K562 (cell line): ENCODE data around the gene ZSWIM8. TPM values are rescaled to one million over a fixed set of nuclear protein-coding genes. Genes with fewer than 3 reads are reported as not detected.

ENCODE experiments used
- ATAC-seq: fragments of 200-7000 bp; cut with Tn5 transposase; 3 replicates; pipeline ENCODE4 v1.9.1; 2020; ENCODE audit warnings: moderate library complexity
- BruUV-seq: library from RNA; stranded (reverse); fragments of 400-500 nt; replicated peaks from 2 replicates; lab custom pipeline; 2021; lab: Mats Ljungman, UMichigan
- CTCF ChIA-PET: fragments of 300-600 bp; formaldehyde crosslinking; extraction: SDS; loops from one replicate; lab custom pipeline; 2021; ENCODE audit warnings: low intra/inter-chr PET ratio; lab: Yijun Ruan, JAX
- POLR2A ChIA-PET: fragments of 300-600, 350-650 bp; sonication (Branson Sonifier 250); formaldehyde crosslinking; extraction: SDS; loops from one replicate; lab custom pipeline; 2021; ENCODE audit warnings: antibody characterized with exemption, inconsistent platforms; lab: Yijun Ruan, JAX
- DNase-seq, 4 experiments: peaks; one replicate each; pipeline versions ENCODE4 v3.0.0 to v3.0.0-alpha.2; 2011 to 2018; ENCODE audit warnings: low spot score in 3 of 4, mixed read lengths in 3 of 4; ENCODE audit errors: extremely low read depth in 1 of 4
- FAIRE-seq: peaks from 2 replicates; lab custom pipeline; 2011; peaks lifted over from hg19 to GRCh38; lab: Jason Lieb, UNC
- H2AFZ ChIP-seq: 2 replicates; pipeline ENCODE4 v1.6.0; 2011; ENCODE audit warnings: low read depth, low read length, control low read depth, inconsistent platforms
- H3K27ac ChIP-seq: fragments of 200-600 bp; 3 replicates; pipeline ENCODE4 v1.8.0; 2011; ENCODE audit warnings: low read depth, mild to moderate bottlenecking, control low read depth, inconsistent platforms, low read length, moderate library complexity, mixed read lengths; ENCODE audit errors: extremely low read depth
- H3K27me3 ChIP-seq, 2 experiments: fragments of 300-600 bp in 1 of 2; 2 replicates in 1 of 2; 3 replicates in 1 of 2; pipeline versions ENCODE4 v1.6.0 to v1.8.0; 2011; ENCODE audit warnings: inconsistent platforms in 2 of 2, low read length in 2 of 2, mild to moderate bottlenecking in 1 of 2, mixed read lengths in 1 of 2, moderate library complexity in 1 of 2; ENCODE audit not compliant: control insufficient read depth in 2 of 2, insufficient read depth in 2 of 2
- H3K36me3 ChIP-seq: fragments of 300-600 bp; 3 replicates; pipeline ENCODE4 v1.8.0; 2011; ENCODE audit warnings: mild to moderate bottlenecking, low read length, inconsistent platforms; ENCODE audit not compliant: control insufficient read depth, insufficient read depth
- H3K4me1 ChIP-seq, 2 experiments: fragments of 200-600 bp in 1 of 2; replicated peaks in 1 of 2; 2 replicates in 1 of 2; 3 replicates in 1 of 2; pipeline versions ENCODE4 v1.5.1 to v1.8.0; 2011; ENCODE audit warnings: inconsistent platforms in 2 of 2, low read length in 2 of 2, mild to moderate bottlenecking in 1 of 2, mixed read lengths in 1 of 2, moderate library complexity in 1 of 2; ENCODE audit not compliant: control insufficient read depth in 2 of 2, insufficient read depth in 2 of 2
- H3K4me2 ChIP-seq: 2 replicates; pipeline ENCODE4 v1.6.1; 2011; ENCODE audit warnings: low read length, control low read depth, inconsistent platforms, mixed read lengths; ENCODE audit not compliant: insufficient read depth
- H3K4me3 ChIP-seq: fragments of 200-600 bp; sonication (generic), shearing (Covaris generic); 2 replicates; pipeline ENCODE4 v1.5.1; 2016; ENCODE audit warnings: control low read depth, inconsistent platforms
- H3K79me2 ChIP-seq: fragments of 200-600 bp; 3 replicates; pipeline ENCODE4 v1.8.0; 2011; ENCODE audit warnings: low read length, inconsistent platforms; ENCODE audit not compliant: control insufficient read depth, insufficient read depth
- H3K9ac ChIP-seq, 2 experiments: 2 replicates each; pipeline versions ENCODE4 v1.6.0 to v1.6.1; 2011; ENCODE audit warnings: low read depth in 2 of 2, low read length in 2 of 2, control low read depth in 1 of 2, inconsistent platforms in 1 of 2, mild to moderate bottlenecking in 1 of 2, mixed read lengths in 1 of 2; ENCODE audit not compliant: insufficient read depth in 1 of 2
- H3K9me1 ChIP-seq: one replicate; pipeline ENCODE4 v1.6.0; 2011; ENCODE audit warnings: inconsistent platforms, mild to moderate bottlenecking, low read length, moderate library complexity; ENCODE audit not compliant: control insufficient read depth, insufficient read depth
- H3K9me3 ChIP-seq: replicated peaks from 2 replicates; pipeline ENCODE4 v1.5.1; 2011; ENCODE audit warnings: low read depth, low read length, inconsistent platforms; ENCODE audit not compliant: control insufficient read depth, insufficient read depth
- H4K20me1 ChIP-seq: replicated peaks from 2 replicates; pipeline ENCODE4 v1.6.1; 2011; ENCODE audit warnings: low read length, inconsistent platforms, mixed read lengths; ENCODE audit not compliant: control insufficient read depth, insufficient read depth
- ATF1 ChIP-seq, 2 experiments: fragments of 450-650 bp in 1 of 2; IDR thresholded peaks; 2 replicates each; pipeline ENCODE4 v1.6.1; 2016; ENCODE audit warnings: missing compliant biosample characterization in 1 of 2, missing genetic modification characterization in 1 of 2
- BACH1 ChIP-seq: fragments of 200-800 bp; sonication (Bioruptor generic); IDR thresholded peaks from 2 replicates; pipeline ENCODE4 v1.6.1; 2016; ENCODE audit warnings: missing genetic modification characterization, missing compliant biosample characterization
- BRD9 ChIP-seq: fragments of 450-650 bp; IDR thresholded peaks from 2 replicates; pipeline ENCODE4 v1.6.1; 2018; ENCODE audit warnings: low read depth; ENCODE audit not compliant: partially characterized antibody
- DPF2 ChIP-seq: fragments of 450-650 bp; IDR thresholded peaks from 2 replicates; pipeline ENCODE4 v1.6.1; 2016
- EWSR1 ChIP-seq: fragments of 450-650 bp; IDR thresholded peaks from 2 replicates; pipeline ENCODE4 v1.6.1; 2018; ENCODE audit warnings: borderline replicate concordance, mild to moderate bottlenecking, low read depth, moderate library complexity; ENCODE audit not compliant: partially characterized antibody
- ILF3 ChIP-seq: fragments of 450-650 bp; IDR thresholded peaks from 2 replicates; pipeline ENCODE4 v1.6.1; 2018; ENCODE audit warnings: antibody characterized with exemption, mild to moderate bottlenecking, moderate library complexity, borderline replicate concordance
- IRF1 ChIP-seq: sonication (generic); formaldehyde crosslinking; IDR thresholded peaks from 2 replicates; pipeline ENCODE4 v1.8.0; 2022; ENCODE audit warnings: missing genetic modification reagents, mild to moderate bottlenecking, borderline replicate concordance
- POLR3G ChIP-seq: IDR thresholded peaks from 2 replicates; pipeline ENCODE4 v1.6.1; 2011; ENCODE audit not compliant: insufficient read length, insufficient replicate concordance; ENCODE audit errors: extremely low read depth
- PTRF ChIP-seq: fragments of 450-650 bp; IDR thresholded peaks from 2 replicates; pipeline ENCODE4 v1.6.1; 2016; ENCODE audit warnings: mild to moderate bottlenecking, missing genetic modification characterization, missing compliant biosample characterization
- THAP7 ChIP-seq: fragments of 250-450 bp; sonication (Bioruptor Pico); IDR thresholded peaks from 2 replicates; pipeline ENCODE4 v1.5.0; 2021
- TSC22D4 ChIP-seq: fragments of 450-650 bp; IDR thresholded peaks from 2 replicates; pipeline ENCODE4 v1.6.1; 2016; ENCODE audit warnings: missing genetic modification characterization, missing biosample characterization, control low read depth
- ZNF217 ChIP-seq: sonication (generic); formaldehyde crosslinking; IDR thresholded peaks from 2 replicates; pipeline ENCODE4 v1.8.0; 2022; ENCODE audit warnings: mild to moderate bottlenecking, missing genetic modification reagents
- ZNF445 ChIP-seq: fragments of 250-450 bp; sonication (Bioruptor Pico); IDR thresholded peaks from 2 replicates; pipeline ENCODE4 v1.4.0; 2020; ENCODE audit warnings: low read depth, mild to moderate bottlenecking, moderate library complexity
- ZNF707 ChIP-seq: fragments of 250-450 bp; sonication (Bioruptor Pico); conservative IDR thresholded peaks from 2 replicates; pipeline ENCODE4 v1.8.0; 2022; ENCODE audit warnings: inconsistent platforms, mild to moderate bottlenecking, moderate library complexity
- WGBS: fragments of 100-300 bp; shearing (Covaris generic); methylation state at CpG from one replicate; pipeline ENCODE4 v1.1.6; 2016; ENCODE audit warnings: low coverage, mixed read lengths; ENCODE audit not compliant: insufficient coverage; ENCODE audit errors: missing lambda C conversion rate; 5-methylcytosine and 5-hydroxymethylcytosine counted together
- in situ Hi-C: fragments of 300-500 bp; cut with MboI; formaldehyde crosslinking; loops from 4 replicates; pipeline ENCODE4 v1.15.0; 2018; ENCODE audit warnings: inconsistent platforms, mixed read lengths
- intact Hi-C: fragments of 100-400 bp; cut with micrococcal nuclease; formaldehyde crosslinking; loops from 2 replicates; pipeline ENCODE4 v1.14.2; 2022
- polyA plus RNA-seq, 8 experiments: library from polyadenylated mRNA; depleted of rRNA in 4 of 8; stranded (reverse) in 5 of 8; unstranded in 3 of 8; fragments of >200 nt; fragmentation: Nextera tagmentation in 2 of 8; fragmentation: Illumina TruSeq in 1 of 8; extraction: Ambion mirVana in 2 of 8; extraction: Trizol in 1 of 8; gene quantifications; 2 replicates each; pipeline versions ENCODE4 v1.2.1 to v1.2.3, GENCODE V29; 2011 to 2014; ENCODE audit warnings: inconsistent platforms in 1 of 8, missing spikeins in 1 of 8
- total RNA-seq, 7 experiments: library from RNA; depleted of rRNA in 6 of 7; stranded (reverse); fragments of >200 nt in 6 of 7; fragmentation: Illumina TruSeq in 2 of 7; extraction: Trizol in 2 of 7; gene quantifications; 2 replicates each; pipeline versions ENCODE4 v1.2.1 to v1.2.3, GENCODE V29; 2011 to 2021; ENCODE audit warnings: low replicate concordance in 1 of 7
- TF ChIP-seq, protein P1 (sequence below), 2 experiments: fragments of 250-450 bp in 1 of 2; fragments of 450-650 bp in 1 of 2; sonication (Bioruptor Pico) in 1 of 2; IDR thresholded peaks; 2 replicates each; pipeline versions ENCODE4 v1.6.1 to v1.8.0; 2016 to 2021; ENCODE audit warnings: mild to moderate bottlenecking in 2 of 2, moderate library complexity in 2 of 2, missing compliant biosample characterization in 1 of 2, missing genetic modification characterization in 1 of 2
- TF ChIP-seq, protein P2 (sequence below): fragments of 450-650 bp; formaldehyde crosslinking; IDR thresholded peaks from 2 replicates; pipeline ENCODE4 v1.4.0; 2022; ENCODE audit warnings: missing genetic modification characterization

ZSWIM8 gene
- total and polyA plus RNA-seq, 9 of the 15 experiments (the other 6 are each of a cell fraction or from before 2014, with no cell fraction given), result 5.6 to 47.8 (median 26.7) TPM

GRCh38 chr10:73809061-73809818 lies 23.8 kb downstream of the ZSWIM8 start (continued):
- TF ChIP-seq, protein P1, sequence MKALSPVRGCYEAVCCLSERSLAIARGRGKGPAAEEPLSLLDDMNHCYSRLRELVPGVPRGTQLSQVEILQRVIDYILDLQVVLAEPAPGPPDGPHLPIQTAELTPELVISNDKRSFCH (CRISPR knock-in tag; IDR thresholded peaks at IDR 0.05), result no peak
- TF ChIP-seq, protein P1 (tag; IDR thresholded peaks at IDR 0.05), result no peak
- TF ChIP-seq EWSR1 (no peak), ATF1 (CRISPR knock-in tag; IDR thresholded peaks at IDR 0.05) (no peak), ATF1 (tag; IDR thresholded peaks at IDR 0.05) (no peak), THAP7 (no peak; the same call in 1 of the 2 replicates), ZNF707 (no peak), POLR3G (no peak), BACH1 (tag) (no peak)

DNA sequence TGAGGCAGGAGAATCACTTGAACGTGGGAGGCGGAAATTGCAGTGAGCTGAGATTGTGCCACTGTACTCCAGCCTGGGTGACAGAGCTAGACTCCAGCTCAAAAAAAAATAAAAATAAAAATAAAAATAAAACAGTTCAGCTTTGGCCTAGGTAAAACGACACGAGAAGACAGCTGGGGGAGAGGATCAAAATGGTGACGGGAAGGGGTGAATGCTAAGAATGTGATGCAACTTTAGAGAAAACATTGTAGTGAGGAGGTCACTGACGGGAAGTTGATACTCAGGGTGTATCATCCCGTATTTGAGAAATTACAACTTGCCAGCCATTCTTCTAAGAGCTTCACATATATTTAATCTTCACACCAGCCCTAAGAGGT lies 24.9 kb downstream of the ZSWIM8 start:
- no TSS peak for BruUV-seq
- ATAC-seq (no peak), DNase-seq (no peak), FAIRE-seq (no peak)
- H3K9me3 ChIP-seq, result no peaks in the 10 kb centered on the region
- no peaks in the 10 kb centered on the region for H3K27me3 ChIP-seq
- H3K9me1 ChIP-seq, result no peaks in the 10 kb centered on the region
- CTCF ChIA-PET, result no interaction called here
- POLR2A ChIA-PET, result interaction anchor here (0.7 to 3.0 kb wide), 7 partner anchors 9 to 68 kb away, joined by 3 to 50 read pairs (median 4); partner anchors contain the start of gene CHCHD1
- peak overlapping the region; percentile 82 to 99; a peak in 3 of 4 replicates for H3K9ac ChIP-seq
- H3K79me2 ChIP-seq, result peaks cover 13% of the 10 kb centered on the region
- peaks cover 24 to 48% of the 10 kb centered on the region in 2 experiments for H3K4me1 ChIP-seq
- in situ Hi-C loops (no loop called here), intact Hi-C loops (loop anchor here (2.0 kb wide), 2 partner anchors 24 to 68 kb away; no protein-coding TSS in a partner anchor)
- peak overlapping the region; percentile 85 for H3K4me3 ChIP-seq
- peak overlapping the region; percentile 80 for H3K4me2 ChIP-seq
- peaks cover 58% of the 10 kb centered on the region for H3K36me3 ChIP-seq
- WGBS, result 39% methylated on average over 7 of the region's 7 CpGs
- peak overlapping the region; percentile 94; the same call in 1 of the 2 replicates for H2AFZ ChIP-seq
- H4K20me1 ChIP-seq, result 0 out of 2 replicates have a peak, but pooled peaks cover 5% of the 10 kb centered on the region
- H3K27ac ChIP-seq, result peak overlapping the region; percentile 85; the same call in 1 of the 3 replicates
- TF ChIP-seq BRD9 (peak; percentile 43), PTRF (tag) (peak; percentile 61; the same call in 1 of the 2 replicates), DPF2 (0 out of 2 replicates have a peak, but pooled peaks have one; percentile 29), TSC22D4 (tag) (no peak), IRF1 (CRISPR knock-in tag) (no peak), ZNF217 (no peak), ILF3 (no peak), ZNF445 (no peak)
- TF ChIP-seq, protein P2, sequence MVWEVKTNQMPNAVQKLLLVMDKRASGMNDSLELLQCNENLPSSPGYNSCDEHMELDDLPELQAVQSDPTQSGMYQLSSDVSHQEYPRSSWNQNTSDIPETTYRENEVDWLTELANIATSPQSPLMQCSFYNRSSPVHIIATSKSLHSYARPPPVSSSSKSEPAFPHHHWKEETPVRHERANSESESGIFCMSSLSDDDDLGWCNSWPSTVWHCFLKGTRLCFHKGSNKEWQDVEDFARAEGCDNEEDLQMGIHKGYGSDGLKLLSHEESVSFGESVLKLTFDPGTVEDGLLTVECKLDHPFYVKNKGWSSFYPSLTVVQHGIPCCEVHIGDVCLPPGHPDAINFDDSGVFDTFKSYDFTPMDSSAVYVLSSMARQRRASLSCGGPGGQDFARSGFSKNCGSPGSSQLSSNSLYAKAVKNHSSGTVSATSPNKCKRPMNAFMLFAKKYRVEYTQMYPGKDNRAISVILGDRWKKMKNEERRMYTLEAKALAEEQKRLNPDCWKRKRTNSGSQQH (CRISPR knock-in tag), result peak; percentile 50; the same call in 1 of the 2 replicates
